Measurements from ENCODE around the gene APOL6.
"Not testable (repeated sequence)": the region's sequence is repeated elsewhere in the genome, so short reads cannot be mapped to it uniquely, and the experiment has no call there.

Gene APOL6

DNA sequence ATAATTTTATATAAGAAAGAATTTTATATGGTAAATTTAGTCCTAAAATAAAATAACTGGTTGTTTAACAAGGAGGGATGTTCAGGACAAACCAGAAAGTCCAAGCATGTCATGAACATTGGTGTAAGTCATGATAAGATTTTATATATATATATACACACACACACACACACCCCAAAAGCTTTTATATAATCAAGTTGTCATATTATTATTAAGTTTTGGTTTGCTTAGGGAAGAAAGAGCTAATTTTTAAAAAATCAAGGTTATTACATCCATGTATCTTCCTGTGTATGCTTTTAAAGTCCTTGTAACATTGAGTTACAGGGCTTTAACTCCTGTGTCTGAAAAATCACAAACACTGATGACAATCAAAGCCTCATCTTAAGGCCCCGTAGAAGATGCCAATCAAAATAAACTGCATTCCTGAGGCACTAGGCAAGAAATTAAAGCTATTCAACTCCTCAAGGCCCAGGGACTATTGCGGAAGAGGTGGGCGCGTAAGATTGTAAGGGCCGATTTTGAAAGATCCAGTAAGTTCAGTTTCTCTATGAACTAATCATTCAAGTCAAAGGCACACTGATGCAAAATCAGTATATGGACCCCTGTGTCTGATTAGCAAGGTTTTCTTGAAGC, 16.8 kb downstream of the APOL6 start:
- H3K9me3 Mint-ChIP-seq: peaks cover 6% of the 10 kb centered on the region
- H3K4me3 Mint-ChIP-seq: no peak overlapping the region
- H3K27me3 Mint-ChIP-seq: no peaks in the 10 kb centered on the region
- peaks cover 37% of the 10 kb centered on the region for H3K4me1 Mint-ChIP-seq (ENCODE audit: low read depth)
- peaks cover 72% of the 10 kb centered on the region for H3K36me3 Mint-ChIP-seq (ENCODE audit: low read depth)
- no peak overlapping the region for H3K27ac Mint-ChIP-seq

DNA sequence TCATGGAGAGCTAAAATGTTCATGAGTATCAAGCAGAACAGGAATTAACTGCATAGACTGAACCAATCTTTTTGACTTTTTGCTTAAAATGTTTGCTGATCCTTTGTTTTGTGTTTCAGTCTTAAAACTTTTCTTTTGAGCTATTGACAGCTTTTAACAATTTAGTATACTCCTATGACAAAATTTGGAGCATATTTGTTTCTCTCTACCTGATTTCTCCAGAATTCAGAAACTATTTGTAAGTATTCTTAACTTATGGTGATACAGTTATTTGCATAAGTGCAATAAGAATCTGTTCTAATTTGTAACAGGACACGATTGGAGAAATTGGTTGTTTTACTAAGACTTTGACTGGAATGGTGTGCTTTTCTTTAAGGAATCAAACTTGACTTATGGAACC, 18.5 kb downstream of the APOL6 start:
- not testable (repeated sequence) for H3K4me3 Mint-ChIP-seq, H3K9me3 Mint-ChIP-seq, H3K27ac Mint-ChIP-seq, H3K27me3 Mint-ChIP-seq
- Mint-ChIP-seq H3K36me3 (ENCODE audit: low read depth) (peaks cover 57% of the 10 kb centered on the region), H3K4me1 (ENCODE audit: low read depth) (peaks cover 20% of the 10 kb centered on the region)

DNA sequence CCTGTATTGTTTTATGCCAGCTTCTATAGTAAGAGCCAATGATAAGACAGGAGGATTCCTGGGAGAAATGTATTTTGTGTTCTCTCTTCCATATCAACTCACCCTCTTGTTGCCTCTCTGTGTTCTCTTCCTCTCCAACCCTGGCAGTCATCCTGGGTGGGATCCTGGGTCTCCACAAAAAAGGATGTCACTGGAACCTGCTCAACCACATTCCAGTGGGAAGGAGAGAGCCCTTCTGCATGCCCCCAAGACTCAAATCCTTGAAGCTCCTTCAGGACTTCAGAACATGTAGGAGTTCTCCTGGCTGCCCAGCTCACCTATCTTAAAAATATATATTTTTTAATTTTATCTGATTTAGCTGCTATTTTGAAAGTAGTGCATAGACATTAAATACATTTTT, 26.1 kb downstream of the APOL6 start:
- Mint-ChIP-seq H3K27me3 (no peaks in the 10 kb centered on the region), H3K36me3 (ENCODE audit: low read depth) (peaks cover 24% of the 10 kb centered on the region), H3K9me3 (peaks cover 22% of the 10 kb centered on the region), H3K4me3 (no peak overlapping the region), H3K4me1 (ENCODE audit: low read depth) (peaks cover 10% of the 10 kb centered on the region), H3K27ac (no peak overlapping the region)

DNA sequence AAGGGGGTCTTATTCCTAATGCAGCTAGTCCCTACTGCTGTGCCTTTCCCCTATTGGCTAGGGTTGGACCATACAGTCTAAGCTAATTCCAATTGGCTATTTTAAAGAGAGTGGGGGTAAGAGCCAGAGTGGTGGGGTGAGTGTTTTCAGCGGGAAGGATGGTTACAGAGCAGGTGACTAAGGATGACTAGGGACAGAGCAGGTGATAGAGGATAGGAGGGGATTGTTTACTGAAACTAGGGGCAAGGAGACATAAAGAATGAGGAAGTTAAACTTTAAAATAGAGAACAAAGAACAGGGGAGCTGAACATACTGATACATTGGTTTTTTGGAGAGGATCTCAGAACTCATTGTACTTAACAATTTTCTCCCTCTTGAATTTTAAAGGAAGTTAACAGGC, 27.8 kb downstream of the APOL6 start:
- not testable (repeated sequence) for H3K27ac Mint-ChIP-seq, H3K27me3 Mint-ChIP-seq, H3K4me3 Mint-ChIP-seq
- Mint-ChIP-seq H3K9me3 (peaks cover 31% of the 10 kb centered on the region), H3K36me3 (ENCODE audit: low read depth) (peaks cover 29% of the 10 kb centered on the region), H3K4me1 (ENCODE audit: low read depth) (peaks cover 25% of the 10 kb centered on the region)

DNA sequence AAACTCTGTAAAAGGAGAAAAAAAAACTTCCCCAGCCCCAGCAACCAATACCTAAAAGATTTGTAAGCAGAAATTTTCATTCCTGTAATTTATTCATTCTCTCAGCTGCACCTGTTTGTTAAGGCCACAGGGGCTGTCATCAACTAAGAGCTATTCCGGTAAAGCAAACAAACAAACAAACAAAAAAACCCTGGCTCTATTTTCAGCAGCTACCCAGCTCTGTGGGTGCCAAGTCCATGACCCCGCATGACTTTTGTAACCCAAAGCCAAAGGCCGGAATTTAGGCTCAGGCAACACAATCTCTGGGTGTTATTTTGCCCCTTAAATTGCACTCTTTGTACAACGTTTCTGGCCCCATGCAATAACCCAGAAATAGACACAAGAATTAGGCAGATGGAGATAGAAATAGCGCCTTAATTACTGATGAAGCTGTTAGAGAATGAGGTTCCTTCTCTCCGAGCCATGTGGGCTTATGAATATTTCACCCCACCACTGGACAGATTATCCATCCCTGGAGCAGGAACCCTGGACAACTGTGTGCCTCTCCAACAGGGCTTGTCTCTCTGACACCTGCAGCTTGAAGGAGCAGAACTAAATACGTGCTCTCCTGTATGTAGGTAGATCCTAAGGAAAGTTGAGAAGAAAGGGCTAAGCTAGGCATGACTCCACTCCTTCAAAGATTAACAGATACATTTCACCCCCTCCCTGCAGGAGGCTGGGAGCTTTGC, 29.4 kb downstream of the APOL6 start:
- Mint-ChIP-seq H3K27ac (no peak overlapping the region), H3K27me3 (no peaks in the 10 kb centered on the region), H3K9me3 (peaks cover 30% of the 10 kb centered on the region), H3K4me3 (no peak overlapping the region), H3K4me1 (ENCODE audit: low read depth) (peaks cover 29% of the 10 kb centered on the region), H3K36me3 (ENCODE audit: low read depth) (peaks cover 27% of the 10 kb centered on the region)

DNA sequence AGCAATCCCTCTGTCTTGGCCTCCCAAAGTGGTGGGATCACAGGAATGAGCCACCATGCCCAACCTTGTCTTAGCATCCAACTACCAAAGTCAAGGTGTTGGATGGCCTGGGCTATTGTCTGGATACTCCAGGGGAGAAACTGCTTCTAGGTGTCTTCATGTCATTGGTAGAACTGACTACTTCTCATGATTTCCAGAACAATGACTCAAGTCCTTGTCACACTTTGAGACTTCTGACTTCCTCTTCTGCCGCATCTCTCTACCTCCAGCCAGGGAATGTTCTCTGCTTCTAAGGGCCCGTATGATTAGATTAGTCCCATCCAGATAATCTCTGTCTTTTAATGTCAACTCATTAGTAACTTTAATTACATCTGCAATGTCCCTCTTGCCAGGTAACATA, 30.6 kb downstream of the APOL6 start:
- Mint-ChIP-seq H3K27me3 (no peaks in the 10 kb centered on the region), H3K27ac (peak overlapping the region; percentile 65), H3K4me3 (no peak overlapping the region), H3K9me3 (peaks cover 24% of the 10 kb centered on the region), H3K36me3 (ENCODE audit: low read depth) (peaks cover 20% of the 10 kb centered on the region), H3K4me1 (ENCODE audit: low read depth) (peaks cover 29% of the 10 kb centered on the region)

DNA sequence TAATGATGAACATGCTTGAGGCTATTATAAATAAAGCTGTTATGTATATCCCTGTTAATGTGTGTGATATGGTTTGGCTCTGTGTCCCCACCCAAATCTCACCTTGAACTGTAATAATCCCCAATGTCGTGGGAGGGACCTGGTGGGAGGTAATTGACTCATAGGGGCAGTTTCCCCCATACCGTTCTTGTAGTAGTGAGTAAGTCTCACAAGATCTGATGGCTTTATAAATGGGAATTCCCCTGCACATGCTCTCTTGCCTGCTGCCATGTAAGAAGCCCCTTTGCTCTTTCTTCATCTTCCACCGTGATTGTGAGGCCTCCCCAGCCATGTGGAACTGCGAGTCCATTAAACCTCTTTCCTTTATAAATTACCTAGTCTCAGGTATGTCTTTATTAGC, 31.2 kb downstream of the APOL6 start:
- not testable (repeated sequence) for H3K27me3 Mint-ChIP-seq, H3K4me3 Mint-ChIP-seq
- Mint-ChIP-seq H3K27ac (peak overlapping the region; percentile 84), H3K36me3 (ENCODE audit: low read depth) (peaks cover 20% of the 10 kb centered on the region), H3K4me1 (ENCODE audit: low read depth) (peaks cover 29% of the 10 kb centered on the region), H3K9me3 (peaks cover 19% of the 10 kb centered on the region)

DNA sequence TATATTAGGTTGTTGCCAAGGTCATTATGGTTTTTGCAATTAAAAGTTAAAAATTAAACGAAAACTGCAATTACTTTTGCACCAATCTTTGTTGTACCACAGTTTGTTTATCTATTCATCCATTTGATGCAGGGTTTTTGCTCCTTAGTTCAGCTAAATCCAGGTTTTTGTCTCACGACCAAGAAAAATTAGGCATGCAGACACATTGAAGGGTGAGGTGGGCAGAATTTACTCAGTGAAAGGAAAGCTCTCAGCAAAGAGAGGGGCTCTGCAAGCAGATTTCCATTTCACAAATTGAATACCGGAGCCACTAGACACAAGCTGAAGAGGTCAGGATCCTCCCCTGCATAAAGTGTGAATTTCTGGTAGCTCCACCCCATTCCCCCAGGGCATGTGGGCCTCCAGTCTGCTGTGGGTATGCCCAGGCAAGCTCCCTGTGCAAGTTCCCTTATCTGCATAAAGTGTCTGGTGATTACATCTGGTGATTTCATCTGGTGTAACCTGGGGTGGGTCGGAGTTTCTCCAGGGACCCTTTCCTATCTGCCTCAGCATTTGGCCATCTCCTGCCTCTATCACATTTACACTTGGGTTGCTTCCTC, 33.3 kb downstream of the APOL6 start:
- Mint-ChIP-seq H3K36me3 (ENCODE audit: low read depth) (peaks cover 20% of the 10 kb centered on the region), H3K9me3 (peaks cover 19% of the 10 kb centered on the region), H3K27ac (no peak overlapping the region), H3K27me3 (no peaks in the 10 kb centered on the region), H3K4me3 (no peak overlapping the region), H3K4me1 (ENCODE audit: low read depth) (peaks cover 29% of the 10 kb centered on the region)

DNA sequence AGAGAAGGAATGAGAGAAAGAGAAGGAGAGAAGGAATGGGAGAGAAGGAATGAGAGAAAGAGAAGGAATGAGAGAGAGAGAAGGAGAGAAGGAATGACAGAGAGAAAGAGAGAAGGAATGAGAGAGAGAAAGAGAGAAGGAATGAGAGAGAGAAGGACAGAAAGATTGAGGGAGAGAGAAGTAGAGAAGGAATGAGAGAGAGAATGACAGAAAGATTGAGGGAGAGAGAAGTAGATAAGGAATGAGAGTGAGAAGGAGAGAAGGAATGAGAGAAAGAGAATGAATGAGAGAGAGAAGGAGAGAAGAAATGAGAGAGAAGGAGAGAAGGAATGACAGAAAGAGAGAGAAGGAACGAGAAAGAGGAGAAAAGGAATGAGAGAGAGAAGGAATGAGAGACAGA, 35.3 kb downstream of the APOL6 start:
- H3K4me3 Mint-ChIP-seq: no peak overlapping the region
- no peaks in the 10 kb centered on the region for H3K27me3 Mint-ChIP-seq
- H3K9me3 Mint-ChIP-seq: peaks cover 15% of the 10 kb centered on the region
- H3K36me3 Mint-ChIP-seq (ENCODE audit: low read depth): peaks cover 13% of the 10 kb centered on the region
- H3K4me1 Mint-ChIP-seq (ENCODE audit: low read depth): peaks cover 27% of the 10 kb centered on the region
- H3K27ac Mint-ChIP-seq: no peak overlapping the region

DNA sequence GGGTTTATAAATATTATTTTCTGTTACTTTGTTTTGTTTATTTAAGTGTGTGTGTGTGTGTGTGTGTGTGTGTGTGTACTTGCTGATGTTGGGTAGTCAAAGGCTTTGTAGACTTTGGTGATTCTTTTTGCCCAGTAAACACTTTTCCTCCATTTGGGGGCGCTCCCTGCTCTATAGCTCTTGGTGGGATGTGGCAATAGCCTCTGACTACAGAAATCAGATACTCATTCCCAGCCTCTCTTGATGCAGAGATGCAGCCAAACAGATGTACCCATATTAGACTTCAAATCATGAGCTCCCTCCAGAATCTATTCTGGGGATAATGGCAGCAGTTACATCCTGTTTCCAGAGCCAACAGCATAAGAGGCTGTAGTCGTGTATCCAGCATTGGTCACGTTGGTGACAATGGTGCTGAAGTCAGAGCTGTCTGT, 36.0 kb downstream of the APOL6 start:
- peaks cover 6% of the 10 kb centered on the region for H3K36me3 Mint-ChIP-seq (ENCODE audit: low read depth)
- no peak overlapping the region for H3K27ac Mint-ChIP-seq
- no peaks in the 10 kb centered on the region for H3K27me3 Mint-ChIP-seq
- H3K4me1 Mint-ChIP-seq (ENCODE audit: low read depth): peaks cover 20% of the 10 kb centered on the region
- peaks cover 9% of the 10 kb centered on the region for H3K9me3 Mint-ChIP-seq
- H3K4me3 Mint-ChIP-seq: no peak overlapping the region

DNA sequence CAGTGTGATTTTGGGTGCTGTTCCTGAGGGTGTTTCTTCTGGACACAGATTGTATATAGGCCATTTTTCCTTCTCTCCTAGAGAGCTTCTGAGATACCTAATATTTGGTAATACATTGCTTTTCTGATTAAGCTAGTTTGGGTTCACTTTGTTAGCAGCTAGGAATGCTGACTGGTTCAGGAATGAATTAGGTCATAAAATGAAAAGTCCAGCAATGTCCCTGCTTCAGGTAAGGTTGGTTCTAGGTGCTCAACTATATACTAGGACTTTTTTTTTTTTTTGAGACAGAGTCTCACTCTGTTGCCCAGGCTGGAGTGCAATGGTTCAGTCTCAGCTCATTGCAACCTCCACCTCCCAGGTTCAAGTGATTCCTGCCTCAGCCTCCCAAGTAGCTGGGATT, 36.5 kb downstream of the APOL6 start:
- H3K4me3 Mint-ChIP-seq: no peak overlapping the region
- H3K27me3 Mint-ChIP-seq: no peaks in the 10 kb centered on the region
- peaks cover 15% of the 10 kb centered on the region for H3K4me1 Mint-ChIP-seq (ENCODE audit: low read depth)

DNA sequence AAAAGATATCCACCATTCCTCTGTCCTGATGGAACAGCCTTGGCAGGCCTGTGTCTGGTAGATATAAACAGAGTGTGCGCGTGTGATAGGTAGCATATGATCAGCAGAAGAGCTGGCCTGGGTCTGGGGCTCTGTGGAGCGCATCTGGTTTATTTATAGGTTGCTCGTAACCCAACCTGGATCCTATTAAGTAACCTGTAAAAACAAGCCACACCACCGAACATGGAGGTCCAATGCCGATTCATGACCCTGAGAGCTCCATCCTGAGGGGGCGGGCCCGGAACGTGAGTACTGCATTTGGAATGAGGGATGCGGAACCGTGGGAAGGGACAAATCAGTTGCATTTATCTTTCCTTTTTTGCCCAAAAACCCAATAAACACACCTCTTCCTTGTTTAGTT, 37.5 kb downstream of the APOL6 start:
- Mint-ChIP-seq H3K27me3 (no peaks in the 10 kb centered on the region), H3K36me3 (ENCODE audit: low read depth) (peaks cover 3% of the 10 kb centered on the region), H3K4me3 (no peak overlapping the region), H3K27ac (no peak overlapping the region), H3K4me1 (ENCODE audit: low read depth) (peaks cover 7% of the 10 kb centered on the region), H3K9me3 (peaks cover 2% of the 10 kb centered on the region)

More for the DNA sequence above, 36.5 kb downstream of the APOL6 start:
- Mint-ChIP-seq H3K27ac (no peak overlapping the region), H3K9me3 (peaks cover 5% of the 10 kb centered on the region), H3K36me3 (ENCODE audit: low read depth) (peaks cover 4% of the 10 kb centered on the region)

DNA sequence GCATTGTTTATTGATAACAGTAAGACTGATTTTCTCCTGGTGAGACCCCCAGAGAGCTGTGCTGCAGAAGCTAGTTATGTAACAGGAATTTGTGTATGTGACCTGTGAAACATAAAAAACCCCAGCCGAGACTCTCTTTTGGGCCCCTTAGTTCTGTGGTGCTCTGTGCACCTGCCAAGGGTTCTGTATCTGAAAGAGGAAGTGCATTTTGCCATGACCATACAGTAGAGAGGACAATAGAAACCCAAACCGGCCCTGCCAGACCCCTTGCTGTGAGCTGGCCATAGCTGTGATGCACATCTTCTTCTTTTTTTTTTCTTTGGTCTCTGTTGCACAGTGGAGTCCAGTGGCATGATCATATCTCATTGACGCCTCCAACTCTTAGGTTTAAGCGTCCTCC, 38.1 kb downstream of the APOL6 start:
- H3K9me3 Mint-ChIP-seq: no peaks in the 10 kb centered on the region
- H3K27ac Mint-ChIP-seq: no peak overlapping the region

DNA sequence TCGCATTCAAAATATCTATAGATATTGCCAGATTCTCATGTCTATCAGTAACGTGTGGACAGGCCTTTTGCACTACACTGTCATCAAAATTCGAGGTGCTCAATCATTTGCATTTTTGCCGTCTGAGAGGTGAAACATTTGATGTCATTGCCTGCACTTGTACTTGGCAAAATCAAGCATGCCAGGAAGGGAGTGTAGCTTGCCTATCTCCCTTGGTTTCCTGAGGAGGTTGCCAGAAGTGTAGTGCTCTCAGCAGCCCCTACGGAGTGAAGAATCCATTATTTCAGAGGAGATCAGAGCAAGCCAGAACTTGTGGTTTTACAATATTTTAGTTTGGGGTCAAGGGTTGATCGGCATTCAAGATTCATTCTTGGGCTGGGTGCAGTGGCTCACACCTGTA, 39.2 kb downstream of the APOL6 start:
- H3K4me3 Mint-ChIP-seq: no peak overlapping the region
- no peaks in the 10 kb centered on the region for H3K9me3 Mint-ChIP-seq
- no peaks in the 10 kb centered on the region for H3K36me3 Mint-ChIP-seq (ENCODE audit: low read depth)
- no peaks in the 10 kb centered on the region for H3K27me3 Mint-ChIP-seq
- no peak overlapping the region for H3K27ac Mint-ChIP-seq
- H3K4me1 Mint-ChIP-seq (ENCODE audit: low read depth): no peaks in the 10 kb centered on the region

More for the DNA sequence above, 38.1 kb downstream of the APOL6 start:
- Mint-ChIP-seq H3K27me3 (no peaks in the 10 kb centered on the region), H3K4me1 (ENCODE audit: low read depth) (peaks cover 3% of the 10 kb centered on the region), H3K4me3 (no peak overlapping the region), H3K36me3 (ENCODE audit: low read depth) (no peaks in the 10 kb centered on the region)

DNA sequence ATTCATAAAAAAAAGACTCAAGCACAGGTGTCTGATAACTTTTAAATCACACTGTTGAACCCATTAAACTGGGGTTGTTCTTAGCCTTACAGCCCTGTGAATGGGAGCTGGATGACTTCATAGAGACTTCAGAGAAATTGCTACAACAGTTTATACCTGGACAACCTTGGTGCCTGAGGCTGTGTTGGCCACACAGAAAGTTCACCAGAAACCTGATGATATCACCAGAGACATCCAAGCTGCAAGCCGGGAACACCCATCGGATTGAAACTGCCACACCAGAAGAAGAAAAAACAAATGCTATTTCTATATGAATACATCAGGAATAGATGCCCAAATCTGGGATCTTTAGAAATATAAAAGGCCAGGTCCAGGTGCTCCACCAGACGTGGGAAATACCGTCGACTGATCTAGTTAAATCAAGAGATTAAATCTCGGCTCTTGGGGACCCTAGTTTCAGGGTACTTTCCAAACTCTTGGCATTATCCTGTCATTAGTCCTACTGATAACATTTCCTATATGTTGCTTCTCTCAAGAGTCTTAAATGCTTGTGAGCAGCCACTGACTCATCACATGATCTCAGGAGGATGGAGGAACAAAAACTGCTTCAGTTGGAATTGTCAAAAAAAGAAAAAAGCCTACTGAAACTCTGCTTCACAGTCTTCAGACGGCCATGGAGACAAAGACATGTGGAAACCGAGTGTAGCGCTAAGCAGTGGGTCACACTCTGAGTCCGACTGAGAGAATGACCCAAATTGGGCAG, 40.8 kb downstream of the APOL6 start:
- Mint-ChIP-seq H3K27me3 (no peaks in the 10 kb centered on the region), H3K27ac (no peak overlapping the region), H3K36me3 (ENCODE audit: low read depth) (no peaks in the 10 kb centered on the region), H3K9me3 (no peaks in the 10 kb centered on the region), H3K4me3 (no peak overlapping the region), H3K4me1 (ENCODE audit: low read depth) (no peaks in the 10 kb centered on the region)
